A172 (cell line): Measurements from ENCODE around the gene GOLGA8O. TPM values are rescaled to one million over a fixed set of nuclear protein-coding genes. Genes with fewer than 3 reads are reported as not detected.
"Not testable (repeated sequence)": the region's sequence is repeated elsewhere in the genome, so short reads cannot be mapped to it uniquely, and the experiment has no call there.

ENCODE experiments used
- DNase-seq: peaks from one replicate; pipeline ENCODE4 v3.0.0-alpha.2; 2015; ENCODE audit warnings: low spot score
- total RNA-seq: library from RNA; depleted of rRNA; stranded (reverse); fragments of >200 nt; shearing (Covaris generic); gene quantifications from 2 replicates; pipeline ENCODE4 v1.2.3, GENCODE V29; 2014; rRNA removed

Gene GOLGA8O
- total RNA-seq = not detected in 2 replicates

- not testable (repeated sequence) for DNase-seq
Observed at GRCh38 chr15:32455534-32455933, at the start of gene GOLGA8O. Gene GOLGA8O, minus strand, starts transcription at chr15:32455634. Its CDS starts 98 bp downstream, at chr15:32455536.

GRCh38 chr15:32504152-32504811 is 48.8 kb upstream of the GOLGA8O start:
- not testable (repeated sequence) for DNase-seq

DNA sequence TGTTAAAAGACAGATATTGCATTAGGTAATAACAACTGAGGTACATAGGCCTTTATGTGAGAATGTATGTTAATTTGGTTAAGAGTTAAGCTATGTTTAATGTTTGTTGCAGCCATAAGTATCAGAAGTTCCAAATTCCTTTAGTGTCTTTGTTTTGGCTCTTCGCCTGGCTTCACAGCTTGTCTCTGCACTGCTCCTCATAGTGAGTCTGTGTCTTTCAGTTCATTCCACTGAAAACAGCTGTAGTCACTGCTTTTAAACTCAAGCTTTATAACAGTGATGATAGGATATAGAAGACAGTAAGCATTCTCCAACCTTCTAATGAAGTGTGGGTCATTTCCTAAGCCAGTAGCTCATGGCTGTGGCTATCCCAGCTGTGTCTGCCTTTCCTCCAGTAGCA is 47.5 kb upstream of the GOLGA8O start:
- not testable (repeated sequence) for DNase-seq

DNA sequence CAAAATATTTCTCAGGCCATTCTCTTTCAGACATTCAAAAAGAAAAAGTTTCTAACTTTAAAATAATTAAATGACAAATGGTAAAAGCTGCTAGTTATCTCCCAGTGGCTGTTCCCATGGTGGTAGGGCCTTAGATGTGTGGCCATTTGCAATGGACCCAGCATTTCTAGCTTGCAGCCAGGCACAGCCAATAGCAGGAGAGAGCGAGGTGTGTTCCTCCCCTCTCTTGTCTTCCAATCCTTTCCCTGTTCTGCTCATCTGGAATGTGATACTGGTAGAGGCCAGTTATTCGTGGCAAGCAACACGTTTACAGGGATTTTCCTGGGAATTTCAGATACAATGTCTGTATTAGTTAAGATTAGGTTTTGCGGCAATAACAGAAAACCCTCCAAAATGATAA is 37.3 kb upstream of the GOLGA8O start:
- DNase-seq = not testable (repeated sequence)

GRCh38 chr15:32486474-32486873 is 31.0 kb upstream of the GOLGA8O start:
- not testable (repeated sequence) for DNase-seq

- not testable (repeated sequence) for DNase-seq
Observed at GRCh38 chr15:32483377-32483776, 27.9 kb upstream of the GOLGA8O start.

GRCh38 chr15:32481683-32482082 is 26.2 kb upstream of the GOLGA8O start:
- not testable (repeated sequence) for DNase-seq

- not testable (repeated sequence) for DNase-seq
Observed at GRCh38 chr15:32468076-32468475, 12.6 kb upstream of the GOLGA8O start.

DNA sequence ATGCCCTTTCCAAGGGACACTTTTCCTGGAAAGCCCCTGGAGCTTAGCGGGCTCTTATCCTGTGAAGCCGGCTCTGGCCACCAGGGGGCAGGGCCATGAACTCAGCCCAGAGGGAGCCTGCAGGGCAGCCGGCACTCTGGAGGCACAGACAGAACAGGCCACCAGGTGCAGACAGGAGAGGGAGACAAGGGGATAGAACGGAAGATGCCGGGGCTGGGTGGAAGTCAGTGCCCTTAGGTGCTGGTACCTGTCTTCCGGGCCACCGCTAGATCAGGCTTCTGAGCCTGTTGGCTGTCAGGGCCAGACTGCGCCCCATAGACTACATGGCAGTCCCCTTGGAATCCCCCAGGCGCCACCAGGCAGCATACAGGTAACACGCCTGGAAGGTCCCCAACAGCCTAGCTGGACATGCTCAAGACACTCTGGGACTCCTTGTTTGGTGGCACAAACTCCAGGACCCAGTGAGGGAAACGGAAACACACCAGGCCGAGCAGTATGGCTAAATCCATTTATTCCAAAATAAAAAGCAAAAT is 14.9 kb downstream of the GOLGA8O start:
- DNase-seq = not testable (repeated sequence)

DNA sequence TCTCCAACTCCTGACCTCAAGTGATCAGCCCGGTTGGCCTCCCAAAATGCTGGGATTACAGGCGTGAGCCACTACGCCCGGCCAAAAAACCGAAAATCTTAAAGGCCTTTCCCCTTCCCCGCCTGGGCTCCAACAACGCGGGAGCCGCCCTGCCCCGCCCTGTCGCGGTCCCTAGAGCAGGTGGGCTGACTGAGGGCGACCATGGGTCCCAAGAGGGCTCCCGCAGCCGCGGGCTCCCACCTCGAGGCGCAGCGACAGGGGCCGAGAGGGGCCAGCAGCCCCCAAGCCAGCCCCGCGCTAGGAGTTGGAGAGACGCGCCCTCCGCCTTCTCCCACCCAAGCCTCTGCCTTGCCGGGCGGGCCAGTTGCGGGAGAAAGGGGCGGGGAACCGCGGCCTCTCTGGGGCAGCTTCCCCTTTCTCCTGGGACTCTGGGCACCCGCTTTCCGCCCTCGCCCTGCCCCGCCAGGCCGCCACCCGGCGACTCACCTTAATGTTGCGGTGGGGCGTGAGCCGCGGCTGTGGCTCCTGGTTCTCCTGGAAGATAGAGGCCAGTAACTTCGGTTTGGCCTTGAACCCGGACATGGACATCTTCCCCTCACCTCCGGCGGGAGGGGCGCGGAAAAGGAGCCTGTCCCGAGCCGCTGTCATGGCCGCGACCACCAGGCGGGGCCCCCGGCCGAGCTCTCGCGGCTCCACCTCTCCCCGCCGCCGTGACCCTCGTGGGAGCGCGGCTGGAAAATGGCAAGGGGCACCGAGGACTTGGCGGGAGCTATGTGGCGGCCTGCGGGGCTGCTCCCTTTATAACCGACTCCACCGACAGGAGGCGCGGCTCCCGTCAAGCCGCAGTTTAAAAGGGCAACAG is 21.1 kb downstream of the GOLGA8O start:
- not testable (repeated sequence) for DNase-seq

- DNase-seq = not testable (repeated sequence)
Observed at GRCh38 chr15:32427635-32428034, 27.8 kb downstream of the GOLGA8O start.

DNA sequence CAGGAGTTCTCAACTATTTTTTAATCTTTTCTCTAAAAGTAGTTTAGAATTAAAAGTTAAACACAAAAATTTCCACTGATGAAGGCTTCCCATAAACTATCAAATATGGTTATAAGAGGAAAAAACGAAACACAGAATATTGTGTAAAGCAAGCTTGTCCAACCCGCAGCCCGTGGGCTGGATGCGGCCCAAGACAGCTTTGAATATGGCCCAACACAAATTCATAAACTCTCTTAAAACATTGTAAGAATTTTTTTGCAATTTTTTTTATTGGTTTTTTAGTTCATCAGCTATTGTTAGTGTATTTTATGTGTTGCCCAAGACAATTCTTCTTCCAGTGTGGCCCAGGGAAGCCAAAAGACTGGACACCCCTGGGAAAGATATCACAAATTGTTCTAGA is 28.9 kb downstream of the GOLGA8O start:
- not testable (repeated sequence) for DNase-seq

GRCh38 chr15:32407903-32408302 is 47.5 kb downstream of the GOLGA8O start:
- not testable (repeated sequence) for DNase-seq

- DNase-seq = not testable (repeated sequence)
Observed at GRCh38 chr15:32403192-32403591, 52.2 kb downstream of the GOLGA8O start, which contains the start of gene GOLGA8K. Gene GOLGA8K, minus strand, starts transcription at chr15:32403292. Its CDS starts 98 bp downstream, at chr15:32403194.

DNA sequence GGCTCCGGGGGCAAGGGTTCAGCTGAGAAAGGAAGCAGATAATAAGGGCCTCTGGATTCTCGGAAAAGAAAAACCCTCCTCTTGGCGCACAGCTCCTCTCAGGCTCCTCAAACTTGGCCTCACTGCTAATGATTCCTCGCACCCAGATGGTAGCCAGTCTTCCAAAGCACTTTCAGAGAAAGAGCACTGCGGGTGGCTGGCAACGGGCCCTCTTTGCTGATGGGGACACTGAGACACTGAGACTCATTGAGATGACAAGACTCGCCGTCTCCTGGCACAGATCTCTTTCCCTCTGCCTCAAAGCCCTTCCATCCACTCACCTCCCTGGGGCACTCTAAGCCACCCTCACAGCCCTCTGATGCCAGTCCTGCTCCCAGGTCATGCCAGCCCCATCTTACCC is 58.9 kb downstream of the GOLGA8O start:
- DNase-seq = not testable (repeated sequence)

Other genes starting within 250 kb of the GOLGA8O start
- 0.91 TPM in 1 of 2 replicates, not detected in the other for gene GOLGA8K, start 52.3 kb downstream of the GOLGA8O start, total RNA-seq
- gene GOLGA8N, start 137.8 kb upstream of the GOLGA8O start, total RNA-seq = 0.50 and 1.0 TPM in 2 replicates
- gene ARHGAP11A, start 159.9 kb upstream of the GOLGA8O start, total RNA-seq = 47.3 and 64.5 TPM in 2 replicates
- gene SCG5, start 186.1 kb upstream of the GOLGA8O start, total RNA-seq = 0.76 and 3.9 TPM in 2 replicates